Activated B cell treated with CpG ODN at 0.5 μM for 24 hours (primary cell): ENCODE measurements around the gene APCDD1. TPM values are rescaled to one million over a fixed set of nuclear protein-coding genes. Genes with fewer than 3 reads are reported as not detected.

Experiments
- ATAC-seq: fragments of 200-7000 bp; cut with Tn5 transposase; one replicate; pipeline ENCODE4 v1.10.0; 2021; ENCODE audit warnings: low read depth, mild to moderate bottlenecking, moderate library complexity
- CTCF ChIA-PET: fragments of 350-600 bp; sonication (Branson Sonifier 250); formaldehyde crosslinking; loops from one replicate; lab custom pipeline; 2021; ENCODE audit warnings: antibody characterized with exemption; lab: Charles Lee
- POLR2A ChIA-PET: fragments of 350-600 bp; sonication (Branson Sonifier 250); formaldehyde crosslinking; loops from one replicate; lab custom pipeline; 2021; ENCODE audit warnings: antibody characterized with exemption; lab: Charles Lee
- DNase-seq: peaks from one replicate; pipeline ENCODE4 v3.0.0; 2022
- H3K27ac Mint-ChIP-seq: one replicate; pipeline ENCODE4 v1.8.0; 2020; ENCODE audit warnings: mixed read lengths
- H3K27me3 Mint-ChIP-seq: one replicate; pipeline ENCODE4 v1.8.0; 2021; ENCODE audit warnings: mixed read lengths
- H3K36me3 Mint-ChIP-seq: one replicate; pipeline ENCODE4 v1.8.0; 2021; ENCODE audit warnings: low read depth, mixed read lengths
- H3K4me1 Mint-ChIP-seq: one replicate; pipeline ENCODE4 v1.8.0; 2021; ENCODE audit warnings: mixed read lengths
- H3K4me3 Mint-ChIP-seq: one replicate; pipeline ENCODE4 v1.8.0; 2020; ENCODE audit warnings: mild to moderate bottlenecking, mixed read lengths
- H3K9me3 Mint-ChIP-seq: one replicate; pipeline ENCODE4 v1.8.0; 2020; ENCODE audit warnings: mixed read lengths
- intact Hi-C: fragments of 100-400 bp; cut with micrococcal nuclease; formaldehyde crosslinking; loops from one replicate; pipeline ENCODE4 v1.15.1; 2024
- total RNA-seq: library from RNA; stranded (reverse); gene quantifications from 2 replicates; pipeline ENCODE4 v1.2.3, GENCODE V29; 2022
- TF ChIP-seq, protein P1 (sequence below): fragments of 200-600 bp; IDR thresholded peaks from one replicate; pipeline ENCODE4 v1.8.0; 2022; ENCODE audit warnings: antibody characterized with exemption, mild to moderate bottlenecking

The APCDD1 gene
- total RNA-seq, 1 donor from 2014 or later: 0.38 TPM

DNA sequence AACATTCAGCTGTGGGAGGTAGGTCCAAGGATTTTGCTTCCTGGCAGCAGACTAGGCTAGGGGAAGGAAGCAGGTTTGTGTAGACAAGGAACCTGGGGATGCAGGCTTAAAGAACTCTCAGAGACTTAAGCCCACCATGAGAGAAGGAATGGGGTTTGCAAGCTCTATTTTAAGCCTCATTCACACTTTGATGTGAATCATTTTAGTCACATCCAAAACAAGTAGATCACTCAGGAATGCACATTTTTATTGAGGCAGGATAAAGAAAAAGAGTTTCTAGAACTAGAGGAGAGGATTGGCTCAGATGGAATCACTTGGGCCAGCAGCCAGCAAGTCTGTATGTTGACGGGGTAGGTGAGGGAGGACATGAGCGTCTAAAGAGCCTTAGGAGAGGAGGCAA, 68.1 kb downstream of the APCDD1 start:
- DNase-seq: no peak
- Mint-ChIP-seq H3K27ac (no peak overlapping the region), H3K27me3 (peaks cover 3% of the 10 kb centered on the region), H3K9me3 (peaks cover 1% of the 10 kb centered on the region), H3K36me3 (peaks cover 6% of the 10 kb centered on the region), H3K4me3 (no peak overlapping the region), H3K4me1 (peaks cover 30% of the 10 kb centered on the region)
- TF ChIP-seq, protein P1, sequence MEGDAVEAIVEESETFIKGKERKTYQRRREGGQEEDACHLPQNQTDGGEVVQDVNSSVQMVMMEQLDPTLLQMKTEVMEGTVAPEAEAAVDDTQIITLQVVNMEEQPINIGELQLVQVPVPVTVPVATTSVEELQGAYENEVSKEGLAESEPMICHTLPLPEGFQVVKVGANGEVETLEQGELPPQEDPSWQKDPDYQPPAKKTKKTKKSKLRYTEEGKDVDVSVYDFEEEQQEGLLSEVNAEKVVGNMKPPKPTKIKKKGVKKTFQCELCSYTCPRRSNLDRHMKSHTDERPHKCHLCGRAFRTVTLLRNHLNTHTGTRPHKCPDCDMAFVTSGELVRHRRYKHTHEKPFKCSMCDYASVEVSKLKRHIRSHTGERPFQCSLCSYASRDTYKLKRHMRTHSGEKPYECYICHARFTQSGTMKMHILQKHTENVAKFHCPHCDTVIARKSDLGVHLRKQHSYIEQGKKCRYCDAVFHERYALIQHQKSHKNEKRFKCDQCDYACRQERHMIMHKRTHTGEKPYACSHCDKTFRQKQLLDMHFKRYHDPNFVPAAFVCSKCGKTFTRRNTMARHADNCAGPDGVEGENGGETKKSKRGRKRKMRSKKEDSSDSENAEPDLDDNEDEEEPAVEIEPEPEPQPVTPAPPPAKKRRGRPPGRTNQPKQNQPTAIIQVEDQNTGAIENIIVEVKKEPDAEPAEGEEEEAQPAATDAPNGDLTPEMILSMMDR: no peak
- intact Hi-C loops: loop anchor here (10.0 kb wide), 4 partner anchors 848 to 1918 kb away; partner anchors contain the start of genes AFG3L2, RAB12 and TWSG1
- ChIA-PET CTCF (interaction anchor here (1.5 to 1.7 kb wide), 3 partner anchors 490 to 551 kb away, joined by 3 to 12 read pairs (median 6); no protein-coding TSS in a partner anchor), POLR2A (no interaction called here)
- ATAC-seq: no peak

- no peak for ATAC-seq
- CTCF ChIA-PET: interaction anchor here (1.7 kb wide), 2 partner anchors 491 to 552 kb away, joined by 6 to 12 read pairs; no protein-coding TSS in a partner anchor
- intact Hi-C loops: loop anchor here (10.0 kb wide), 4 partner anchors 849 to 1919 kb away; partner anchors contain the start of genes AFG3L2, RAB12 and TWSG1
- TF ChIP-seq, protein P1: no peak
- Mint-ChIP-seq H3K4me3 (no peak overlapping the region), H3K27me3 (peaks cover under 1% of the 10 kb centered on the region), H3K36me3 (peaks cover 6% of the 10 kb centered on the region), H3K27ac (no peak overlapping the region), H3K9me3 (no peaks in the 10 kb centered on the region), H3K4me1 (peaks cover 37% of the 10 kb centered on the region)
- no peak for DNase-seq
- POLR2A ChIA-PET: no interaction called here
These were observed 69.1 kb downstream of the APCDD1 start for GRCh38 chr18:10523544-10523943.

- ChIA-PET CTCF (interaction anchor here (1.2 to 1.4 kb wide), 2 partner anchors 34 to 493 kb away, joined by 3 read pairs; no protein-coding TSS in a partner anchor), POLR2A (no interaction called here)
- DNase-seq (no peak), ATAC-seq (peak; percentile 4)
- TF ChIP-seq, protein P1: no peak
- no peaks in the 10 kb centered on the region for H3K9me3 Mint-ChIP-seq
- H3K27ac Mint-ChIP-seq: peak overlapping the region; percentile 96
- H3K4me3 Mint-ChIP-seq: peak overlapping the region; percentile 99
- H3K4me1 Mint-ChIP-seq: peaks cover 45% of the 10 kb centered on the region
- intact Hi-C loops: loop anchor here (1.0 to 10.0 kb wide), 8 partner anchors 492 to 1920 kb away; partner anchors contain the start of genes AFG3L2, CHMP1B, PPP4R1 and RAB12
- no peaks in the 10 kb centered on the region for H3K27me3 Mint-ChIP-seq
- peaks cover 6% of the 10 kb centered on the region for H3K36me3 Mint-ChIP-seq
These were observed 70.3 kb downstream of the APCDD1 start for GRCh38 chr18:10524507-10525370.

DNA sequence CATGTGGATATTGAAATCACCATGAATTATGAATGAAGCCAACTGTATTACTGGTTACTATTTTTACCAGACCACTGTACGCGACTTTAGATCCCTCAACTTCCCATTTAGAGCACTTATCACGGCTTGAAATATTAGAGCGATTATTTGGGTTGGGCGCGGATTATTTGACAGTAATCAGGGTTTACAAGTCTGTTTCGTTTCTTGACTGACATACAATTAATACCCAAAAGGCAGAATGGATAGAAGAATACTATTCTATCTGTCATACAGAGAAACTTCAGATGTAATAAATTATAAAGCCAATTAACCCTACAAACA, 70.9 kb downstream of the APCDD1 start:
- peak overlapping the region; percentile 96 for H3K27ac Mint-ChIP-seq
- TF ChIP-seq, protein P1: no peak
- peaks cover 8% of the 10 kb centered on the region for H3K36me3 Mint-ChIP-seq
- DNase-seq (no peak), ATAC-seq (peak; percentile 7)
- H3K4me3 Mint-ChIP-seq: peak overlapping the region; percentile 99
- H3K9me3 Mint-ChIP-seq: no peaks in the 10 kb centered on the region
- CTCF ChIA-PET: interaction anchor here (1.2 to 1.4 kb wide), 2 partner anchors 34 to 493 kb away, joined by 3 read pairs; no protein-coding TSS in a partner anchor
- POLR2A ChIA-PET: interaction anchor here (0.8 to 1.3 kb wide), 5 partner anchors 35 to 612 kb away, joined by 3 to 7 read pairs (median 4); partner anchors contain the start of gene VAPA
- no peaks in the 10 kb centered on the region for H3K27me3 Mint-ChIP-seq
- H3K4me1 Mint-ChIP-seq: peaks cover 47% of the 10 kb centered on the region
- intact Hi-C loops: loop anchor here (1.0 to 10.0 kb wide), 8 partner anchors 493 to 1921 kb away; partner anchors contain the start of genes AFG3L2, CHMP1B, PPP4R1 and RAB12
